H1 (cell line): ENCODE data around the gene SYNRG. TPM values are rescaled to one million over a fixed set of nuclear protein-coding genes. Genes with fewer than 3 reads are reported as not detected.

Experiments used
- CTCF ChIA-PET: fragments of 300-600 bp; sonication (Branson Sonifier 250); formaldehyde crosslinking; loops from one replicate; lab custom pipeline; 2021; ENCODE audit not compliant: partially characterized antibody; lab: Charles Lee
- POLR2A ChIA-PET: fragments of 300-600 bp; sonication (Branson Sonifier 250); formaldehyde crosslinking; loops from one replicate; lab custom pipeline; 2021; ENCODE audit warnings: inconsistent platforms; ENCODE audit not compliant: partially characterized antibody; lab: Charles Lee
- DNase-seq, 2 experiments: peaks; one replicate each; pipeline versions ENCODE4 v3.0.0 to v3.0.0-alpha.2; 2010 to 2022; ENCODE audit warnings: low spot score in 2 of 2, low read depth in 1 of 2, mixed read lengths in 1 of 2
- FAIRE-seq: peaks from 2 replicates; lab custom pipeline; 2011; peaks lifted over from hg19 to GRCh38; lab: Jason Lieb, UNC
- H2AFZ ChIP-seq: 2 replicates; pipeline ENCODE4 v1.8.1; 2012; ENCODE audit warnings: low read length, inconsistent platforms
- H2AK5ac ChIP-seq: 2 replicates; pipeline ENCODE4 v1.6.1; 2013; ENCODE audit warnings: low read depth, low read length
- H2BK120ac ChIP-seq: replicated peaks from 2 replicates; pipeline ENCODE3; 2013; ENCODE audit warnings: low read depth, low read length, inconsistent platforms
- H2BK12ac ChIP-seq: 2 replicates; pipeline ENCODE4 v1.6.1; 2013; ENCODE audit warnings: low read depth, low read length
- H2BK15ac ChIP-seq: 2 replicates; pipeline ENCODE4 v1.6.1; 2013; ENCODE audit warnings: low read length
- H2BK20ac ChIP-seq: 2 replicates; pipeline ENCODE4 v1.6.1; 2013; ENCODE audit warnings: low read length
- H2BK5ac ChIP-seq: 2 replicates; pipeline ENCODE4 v1.6.1; 2013; ENCODE audit warnings: low read depth, low read length
- H3K14ac ChIP-seq: 2 replicates; pipeline ENCODE4 v1.6.1; 2013; ENCODE audit warnings: inconsistent platforms; ENCODE audit not compliant: insufficient read length
- H3K18ac ChIP-seq: 2 replicates; pipeline ENCODE4 v1.6.1; 2013; ENCODE audit warnings: low read length; ENCODE audit errors: extremely low read depth
- H3K23ac ChIP-seq: 2 replicates; pipeline ENCODE4 v1.6.1; 2013; ENCODE audit warnings: inconsistent platforms; ENCODE audit not compliant: insufficient read length
- H3K23me2 ChIP-seq: 2 replicates; pipeline ENCODE4 v1.6.1; 2013; ENCODE audit warnings: low read depth, low read length
- H3K27ac ChIP-seq: 2 replicates; pipeline ENCODE4 v1.6.1; 2011; ENCODE audit warnings: low read depth, low read length, inconsistent platforms
- H3K27me3 ChIP-seq, 4 experiments: replicated peaks in 1 of 4; 1 replicate in 1 of 4; 2 replicates in 3 of 4; pipeline versions ENCODE4 v1.6.1 to v1.8.1; 2011 to 2013; ENCODE audit warnings: low read length in 3 of 4, mild to moderate bottlenecking in 3 of 4, inconsistent platforms in 2 of 4, mixed read lengths in 2 of 4, moderate library complexity in 1 of 4; ENCODE audit not compliant: control insufficient read depth in 3 of 4, insufficient read depth in 3 of 4; ENCODE audit errors: extremely low read depth in 1 of 4
- H3K36me3 ChIP-seq, 4 experiments: 2 replicates each; pipeline versions ENCODE4 v1.6.1 to v1.8.1; 2011 to 2013; ENCODE audit warnings: mild to moderate bottlenecking in 4 of 4, low read length in 3 of 4, moderate library complexity in 2 of 4, control low read depth in 1 of 4, inconsistent platforms in 1 of 4; ENCODE audit not compliant: insufficient read depth in 4 of 4, control insufficient read depth in 2 of 4
- H3K4ac ChIP-seq: replicated peaks from 2 replicates; pipeline ENCODE3; 2013; ENCODE audit warnings: low read length, low read depth, mixed read lengths, inconsistent platforms; ENCODE audit not compliant: insufficient read length
- H3K4me1 ChIP-seq, 4 experiments: replicated peaks in 1 of 4; 1 replicate in 1 of 4; 2 replicates in 3 of 4; pipeline versions ENCODE4 v1.6.1 to v1.8.1; 2011 to 2013; ENCODE audit warnings: low read length in 3 of 4, inconsistent platforms in 2 of 4, mixed read lengths in 1 of 4; ENCODE audit not compliant: insufficient read depth in 4 of 4, control insufficient read depth in 3 of 4
- H3K4me2 ChIP-seq, 2 experiments: 2 replicates each; pipeline versions ENCODE4 v1.6.1 to v1.8.1; 2011 to 2013; ENCODE audit warnings: low read depth in 2 of 2, low read length in 2 of 2, control low read depth in 1 of 2, inconsistent platforms in 1 of 2, mild to moderate bottlenecking in 1 of 2; ENCODE audit not compliant: insufficient read depth in 1 of 2
- H3K4me3 ChIP-seq, 4 experiments: fragments of 200-600, 300-600 bp in 1 of 4; sonication (generic), shearing (Covaris generic), sonication (Bioruptor Twin) in 1 of 4; 2 replicates each; pipeline versions ENCODE4 v1.5.1 to v1.8.1; 2011 to 2016; ENCODE audit warnings: low read length in 4 of 4, low read depth in 3 of 4, control low read depth in 2 of 4, inconsistent platforms in 2 of 4, mild to moderate bottlenecking in 2 of 4, mixed read lengths in 1 of 4, moderate library complexity in 1 of 4; ENCODE audit not compliant: insufficient read depth in 2 of 4; ENCODE audit errors: extremely low read depth in 1 of 4
- H3K56ac ChIP-seq: replicated peaks from 2 replicates; pipeline ENCODE3; 2013; ENCODE audit warnings: low read depth, mild to moderate bottlenecking, mixed read lengths, low read length, inconsistent platforms; ENCODE audit not compliant: insufficient read length
- H3K79me1 ChIP-seq: 2 replicates; pipeline ENCODE4 v1.6.1; 2013; ENCODE audit warnings: low read depth, low read length, control low read depth
- H3K79me2 ChIP-seq, 2 experiments: 2 replicates each; pipeline versions ENCODE4 v1.6.1 to v1.8.1; 2012 to 2013; ENCODE audit warnings: low read length in 2 of 2, mild to moderate bottlenecking in 2 of 2, inconsistent platforms in 1 of 2; ENCODE audit not compliant: insufficient read depth in 2 of 2, control insufficient read depth in 1 of 2
- H3K9ac ChIP-seq, 4 experiments: replicated peaks in 1 of 4; 1 replicate in 1 of 4; 2 replicates in 3 of 4; pipeline versions ENCODE4 v1.6.1 to v1.8.1; 2011 to 2013; ENCODE audit warnings: low read depth in 3 of 4, low read length in 3 of 4, control low read depth in 2 of 4, mild to moderate bottlenecking in 2 of 4, moderate library complexity in 2 of 4, inconsistent platforms in 1 of 4; ENCODE audit errors: extremely low read depth in 1 of 4
- H3K9me3 ChIP-seq, 2 experiments: 2 replicates each; pipeline versions ENCODE4 v1.6.1 to v1.8.1; 2012 to 2013; ENCODE audit warnings: mild to moderate bottlenecking in 2 of 2, moderate library complexity in 2 of 2, control low read depth in 1 of 2, inconsistent platforms in 1 of 2, low read depth in 1 of 2, low read length in 1 of 2, mixed read lengths in 1 of 2; ENCODE audit not compliant: insufficient read depth in 2 of 2
- H4K20me1 ChIP-seq, 2 experiments: replicated peaks in 1 of 2; 2 replicates each; pipeline versions ENCODE3 to v1.8.1; 2011 to 2013; ENCODE audit warnings: inconsistent platforms in 2 of 2, low read length in 2 of 2, mild to moderate bottlenecking in 1 of 2; ENCODE audit not compliant: insufficient read depth in 2 of 2, control insufficient read depth in 1 of 2
- H4K5ac ChIP-seq: 2 replicates; pipeline ENCODE4 v1.6.1; 2013; ENCODE audit warnings: low read length, low read depth, mixed read lengths, inconsistent platforms; ENCODE audit not compliant: insufficient read length
- H4K8ac ChIP-seq: 2 replicates; pipeline ENCODE4 v1.8.0; 2013; ENCODE audit warnings: mild to moderate bottlenecking, moderate library complexity, low read length, inconsistent platforms; ENCODE audit not compliant: insufficient read depth; ENCODE audit errors: extremely low read depth
- H4K91ac ChIP-seq: replicated peaks from 2 replicates; pipeline ENCODE3; 2013; ENCODE audit warnings: low read length, mixed read lengths, inconsistent platforms; ENCODE audit not compliant: insufficient read length
- GTF2F1 ChIP-seq: IDR thresholded peaks from 2 replicates; pipeline ENCODE4 v1.6.1; 2012; ENCODE audit warnings: low read depth, low read length, improper control_type of control experiment, borderline replicate concordance
- HDAC6 ChIP-seq: IDR thresholded peaks from one replicate; pipeline ENCODE4 v1.7.1; 2012; ENCODE audit warnings: low read depth, mild to moderate bottlenecking, inconsistent platforms, low read length, moderate library complexity
- POLR2AphosphoS5 ChIP-seq: IDR thresholded peaks from 2 replicates; pipeline ENCODE4 v1.6.1; 2011; ENCODE audit warnings: low read depth, low read length
- SAP30 ChIP-seq: fragments of 300-600 bp; sonication (generic); IDR thresholded peaks from 2 replicates; pipeline ENCODE4 v1.7.1; 2012; ENCODE audit warnings: low read length, moderate library complexity, mild to moderate bottlenecking, inconsistent platforms; ENCODE audit not compliant: insufficient read depth, insufficient replicate concordance
- WGBS, 2 experiments: shearing (Covaris generic) in 1 of 2; methylation state at CpG; one replicate each; pipeline versions ENCODE4 v1.1.6 to v1.1.7; 2013 to 2015; ENCODE audit warnings: low lambda C conversion rate in 2 of 2, mixed read lengths in 2 of 2, inconsistent platforms in 1 of 2, low coverage in 1 of 2, missing lambda C conversion rate in 1 of 2; ENCODE audit not compliant: insufficient replicate concordance in 2 of 2, insufficient coverage in 1 of 2, insufficient read length in 1 of 2; ENCODE audit errors: extremely low coverage in 1 of 2, missing lambda C conversion rate in 1 of 2; 5-methylcytosine and 5-hydroxymethylcytosine counted together
- polyA plus RNA-seq, 7 experiments: library from polyadenylated mRNA; depleted of rRNA in 3 of 7; stranded (reverse) in 5 of 7; unstranded in 2 of 7; fragments of >200 nt in 5 of 7; fragments of 200-250 nt in 2 of 7; gene quantifications; 1 replicate in 5 of 7; 2 replicates in 1 of 7; 4 replicates in 1 of 7; pipeline versions ENCODE4 v1.2.1 to v1.2.3, GENCODE V29; 2011 to 2013; ENCODE audit warnings: missing spikeins in 2 of 7, mixed read lengths in 2 of 7
- total RNA-seq: library from RNA; stranded (reverse); fragmentation: NEBNext Ultra II Directional; extraction: Animal tissue kit (Norgen Biotek cat#: 25700); gene quantifications from 2 replicates; pipeline ENCODE4 v1.2.1, GENCODE V29; 2021
- TF ChIP-seq, protein P1 (sequence below): IDR thresholded peaks from 2 replicates; pipeline ENCODE4 v1.6.1; 2012; ENCODE audit warnings: inconsistent platforms

SYNRG gene
- total and polyA plus RNA-seq, 2 of the 8 experiments (the other 6 are each of a cell fraction or from before 2014, with no cell fraction given), result 7.7 to 31.7 TPM

DNA sequence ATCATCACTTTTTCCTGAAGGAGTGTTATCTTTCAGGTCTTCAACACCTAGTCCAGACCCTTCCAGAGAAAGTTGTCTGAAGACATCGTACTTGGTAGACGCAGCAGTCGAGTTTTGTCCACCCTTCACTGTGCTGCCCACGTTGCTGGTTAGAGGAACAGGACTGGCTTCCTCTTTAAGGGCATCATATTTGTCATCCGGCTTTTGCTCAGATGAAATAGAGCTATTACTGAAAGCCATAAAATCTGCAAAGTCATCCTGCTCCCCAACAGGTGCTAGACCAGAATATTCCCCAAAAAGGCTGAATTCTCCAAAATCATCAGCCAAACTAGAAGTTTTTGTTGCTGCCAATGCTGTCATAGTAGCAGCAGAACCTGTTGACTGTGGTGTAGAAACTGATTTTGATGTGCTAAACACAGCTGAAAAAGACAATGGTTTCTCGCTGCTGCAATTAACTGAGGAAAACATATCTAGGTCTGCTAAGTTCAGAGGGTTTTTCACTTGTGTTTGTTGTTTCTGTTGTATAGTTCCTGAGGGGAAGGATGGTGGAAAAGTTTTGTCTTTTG lies 55.7 kb downstream of the SYNRG start:
- H3K23ac ChIP-seq, result no peak overlapping the region

More for the DNA sequence above, 55.7 kb downstream of the SYNRG start:
- H3K14ac ChIP-seq, result no peak overlapping the region
- H2BK12ac ChIP-seq, result no peak overlapping the region
- no peak overlapping the region for H2BK120ac ChIP-seq
- WGBS, 2 experiments, result 80% methylated on average over 6 of the region's 6 CpGs; no CpG with 5 or more reads in 1 of the 2 experiments
- no peaks in the 10 kb centered on the region for H3K23me2 ChIP-seq
- H3K9ac ChIP-seq, result no peak overlapping the region
- H2BK20ac ChIP-seq, result no peak overlapping the region
- DNase-seq (no peak), FAIRE-seq (no peak)
- H4K91ac ChIP-seq, result no peak overlapping the region
- no peaks in the 10 kb centered on the region for H3K79me1 ChIP-seq
- H3K18ac ChIP-seq, result no peak overlapping the region
- no peak overlapping the region for H2BK15ac ChIP-seq
- no peak overlapping the region for H3K4ac ChIP-seq
- peaks cover 0 to 13% (median 4%) of the 10 kb centered on the region in 4 experiments; a peak in 4 of 8 replicates for H3K36me3 ChIP-seq
- H2AK5ac ChIP-seq, result no peak overlapping the region
- H3K27me3 ChIP-seq, result peaks cover 0 to 1% (median 0%) of the 10 kb centered on the region in 4 experiments; a peak in 1 of 7 replicates
- H3K4me3 ChIP-seq, result no peak overlapping the region
- no peak overlapping the region for H3K4me2 ChIP-seq
- ChIA-PET CTCF (interaction anchor here (1.2 to 2.2 kb wide), 3 partner anchors 16 to 180 kb away, joined by 3 to 13 read pairs (median 5); no protein-coding TSS in a partner anchor), POLR2A (interaction anchor here (0.6 kb wide), 1 partner anchor 9 kb away, joined by 3 read pairs; no protein-coding TSS in a partner anchor)
- peaks cover 0 to 1% of the 10 kb centered on the region in 2 experiments for H4K20me1 ChIP-seq
- no peak overlapping the region for H4K5ac ChIP-seq
- H3K79me2 ChIP-seq, result no peaks in the 10 kb centered on the region
- TF ChIP-seq SAP30, result no peak
- no peak for TF ChIP-seq GTF2F1
- TF ChIP-seq, protein P1, sequence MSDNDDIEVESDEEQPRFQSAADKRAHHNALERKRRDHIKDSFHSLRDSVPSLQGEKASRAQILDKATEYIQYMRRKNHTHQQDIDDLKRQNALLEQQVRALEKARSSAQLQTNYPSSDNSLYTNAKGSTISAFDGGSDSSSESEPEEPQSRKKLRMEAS, result no peak
- TF ChIP-seq HDAC6, result no peak
- TF ChIP-seq POLR2AphosphoS5, result no peak
- no peak overlapping the region for H2AFZ ChIP-seq
- H3K56ac ChIP-seq, result no peak overlapping the region
- H3K27ac ChIP-seq, result no peak overlapping the region
- H4K8ac ChIP-seq, result no peak overlapping the region
- H2BK5ac ChIP-seq, result no peak overlapping the region
- H3K4me1 ChIP-seq, result no peaks in the 10 kb centered on the region
- H3K9me3 ChIP-seq, result no peaks in the 10 kb centered on the region
